ENCODE data around the gene AP4E1. TPM values are rescaled to one million over a fixed set of nuclear protein-coding genes. Genes with fewer than 3 reads are reported as not detected.

The AP4E1 gene
- total and polyA plus RNA-seq, 8 donors, result 8.9 to 11.6 (median 9.3) TPM

DNA sequence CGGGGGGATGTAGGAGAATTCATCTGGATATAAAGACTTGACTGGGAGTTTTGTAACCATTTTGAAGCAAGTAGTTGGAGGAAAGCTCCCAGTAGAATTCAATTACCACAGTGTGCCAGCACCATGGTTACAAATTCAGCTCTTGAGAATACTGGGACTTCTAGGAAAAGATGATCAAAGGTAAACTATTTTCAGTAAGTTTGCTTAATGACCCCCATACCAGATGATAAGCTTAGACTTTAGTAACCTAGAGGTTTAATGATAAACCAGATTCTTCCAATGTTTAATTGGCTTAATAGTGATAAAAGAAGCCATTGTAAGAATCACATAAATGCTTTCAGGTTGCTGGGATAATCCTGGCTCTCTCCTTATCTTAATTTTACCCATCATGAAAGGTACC, 22.3 kb downstream of the AP4E1 start:
- TF ChIP-seq, protein P1, sequence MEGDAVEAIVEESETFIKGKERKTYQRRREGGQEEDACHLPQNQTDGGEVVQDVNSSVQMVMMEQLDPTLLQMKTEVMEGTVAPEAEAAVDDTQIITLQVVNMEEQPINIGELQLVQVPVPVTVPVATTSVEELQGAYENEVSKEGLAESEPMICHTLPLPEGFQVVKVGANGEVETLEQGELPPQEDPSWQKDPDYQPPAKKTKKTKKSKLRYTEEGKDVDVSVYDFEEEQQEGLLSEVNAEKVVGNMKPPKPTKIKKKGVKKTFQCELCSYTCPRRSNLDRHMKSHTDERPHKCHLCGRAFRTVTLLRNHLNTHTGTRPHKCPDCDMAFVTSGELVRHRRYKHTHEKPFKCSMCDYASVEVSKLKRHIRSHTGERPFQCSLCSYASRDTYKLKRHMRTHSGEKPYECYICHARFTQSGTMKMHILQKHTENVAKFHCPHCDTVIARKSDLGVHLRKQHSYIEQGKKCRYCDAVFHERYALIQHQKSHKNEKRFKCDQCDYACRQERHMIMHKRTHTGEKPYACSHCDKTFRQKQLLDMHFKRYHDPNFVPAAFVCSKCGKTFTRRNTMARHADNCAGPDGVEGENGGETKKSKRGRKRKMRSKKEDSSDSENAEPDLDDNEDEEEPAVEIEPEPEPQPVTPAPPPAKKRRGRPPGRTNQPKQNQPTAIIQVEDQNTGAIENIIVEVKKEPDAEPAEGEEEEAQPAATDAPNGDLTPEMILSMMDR (IDR thresholded peaks at IDR 0.05), result no peak
- Histone ChIP-seq H3K27ac (no peak overlapping the region), H3K9me3 (no peaks in the 10 kb centered on the region), H3K4me1 (no peaks in the 10 kb centered on the region), H3K36me3 (peaks cover 0 to 71% of the 10 kb centered on the region in 2 donors), H3K4me3 (no peak overlapping the region), H3K27me3 (no peaks in the 10 kb centered on the region)
- intact Hi-C loops (cut with DNase I), result no loop called here
- DNase-seq (no peak), ATAC-seq (no peak)

DNA sequence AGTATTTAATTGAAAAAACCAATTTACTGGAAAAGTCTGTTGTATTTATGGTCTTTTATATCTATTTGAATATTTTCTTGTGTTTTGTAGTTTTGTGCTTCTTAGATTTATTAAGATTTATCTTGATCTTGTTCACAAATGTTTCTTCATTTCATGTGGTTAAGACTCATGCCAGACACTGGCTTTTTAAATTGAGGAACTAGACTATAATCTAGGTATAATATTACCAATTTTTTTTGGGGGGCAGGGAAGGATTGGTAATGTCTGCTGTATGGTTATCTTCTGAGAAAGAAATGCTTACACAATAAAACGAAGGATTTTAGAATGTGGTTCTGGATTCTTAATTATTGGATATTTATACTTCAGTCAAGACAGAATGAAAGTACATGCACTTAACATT, 24.9 kb downstream of the AP4E1 start:
- TF ChIP-seq, protein P1 (IDR thresholded peaks at IDR 0.05), result no peak
- Histone ChIP-seq H3K36me3 (peaks cover 0 to 59% of the 10 kb centered on the region in 2 donors), H3K27ac (no peak overlapping the region), H3K9me3 (no peaks in the 10 kb centered on the region), H3K4me1 (no peaks in the 10 kb centered on the region), H3K27me3 (no peaks in the 10 kb centered on the region), H3K4me3 (no peak overlapping the region)
- intact Hi-C loops (cut with DNase I), result no loop called here
- ATAC-seq (no peak), DNase-seq (no peak)

GRCh38 chr15:50938525-50938924, 30.0 kb downstream of the AP4E1 start:
- Histone ChIP-seq H3K27me3 (no peaks in the 10 kb centered on the region), H3K4me1 (no peaks in the 10 kb centered on the region), H3K36me3 (peaks cover 0 to 26% of the 10 kb centered on the region in 2 donors), H3K4me3 (no peak overlapping the region), H3K27ac (no peak overlapping the region), H3K9me3 (no peaks in the 10 kb centered on the region)
- intact Hi-C loops (cut with DNase I), result no loop called here
- ATAC-seq (no peak), DNase-seq (no peak)
- TF ChIP-seq, protein P1 (IDR thresholded peaks at IDR 0.05), result no peak

- Histone ChIP-seq H3K9me3 (no peaks in the 10 kb centered on the region), H3K36me3 (peaks cover 0 to 34% of the 10 kb centered on the region in 2 donors), H3K4me1 (no peaks in the 10 kb centered on the region), H3K27ac (no peak overlapping the region), H3K27me3 (no peaks in the 10 kb centered on the region), H3K4me3 (no peak overlapping the region)
- ATAC-seq (no peak), DNase-seq (no peak)
- TF ChIP-seq, protein P1 (IDR thresholded peaks at IDR 0.05), result no peak
- intact Hi-C loops (cut with DNase I), result no loop called here
These were observed 31.4 kb downstream of the AP4E1 start for GRCh38 chr15:50939911-50940310.

DNA sequence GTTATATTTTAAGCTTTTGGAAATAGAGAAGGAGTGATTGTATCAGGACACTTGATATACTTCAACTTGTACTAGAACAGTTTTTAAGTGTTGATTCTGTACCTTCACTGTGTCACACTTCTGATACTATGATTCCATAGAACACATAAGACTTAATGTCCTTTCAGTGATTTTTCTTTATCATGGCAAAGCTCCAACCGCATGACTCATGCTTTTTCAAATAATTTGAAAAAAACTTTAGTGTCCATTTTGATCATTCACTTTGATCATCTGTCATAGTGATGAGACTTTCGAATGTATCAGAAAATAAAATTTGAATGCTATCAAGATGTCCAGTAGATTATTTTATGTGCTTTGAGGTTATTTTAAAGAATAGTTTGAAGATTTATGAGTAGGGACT, 32.0 kb downstream of the AP4E1 start:
- TF ChIP-seq, protein P1 (IDR thresholded peaks at IDR 0.05), result no peak
- Histone ChIP-seq H3K4me1 (no peaks in the 10 kb centered on the region), H3K27ac (no peak overlapping the region), H3K9me3 (no peaks in the 10 kb centered on the region), H3K4me3 (no peak overlapping the region), H3K36me3 (peaks cover 0 to 36% of the 10 kb centered on the region in 2 donors), H3K27me3 (no peaks in the 10 kb centered on the region)
- ATAC-seq, result no peak
- no peak for DNase-seq
- intact Hi-C loops (cut with DNase I), result no loop called here
